ENCODE data around the gene COMMD2.

The COMMD2 gene

DNA sequence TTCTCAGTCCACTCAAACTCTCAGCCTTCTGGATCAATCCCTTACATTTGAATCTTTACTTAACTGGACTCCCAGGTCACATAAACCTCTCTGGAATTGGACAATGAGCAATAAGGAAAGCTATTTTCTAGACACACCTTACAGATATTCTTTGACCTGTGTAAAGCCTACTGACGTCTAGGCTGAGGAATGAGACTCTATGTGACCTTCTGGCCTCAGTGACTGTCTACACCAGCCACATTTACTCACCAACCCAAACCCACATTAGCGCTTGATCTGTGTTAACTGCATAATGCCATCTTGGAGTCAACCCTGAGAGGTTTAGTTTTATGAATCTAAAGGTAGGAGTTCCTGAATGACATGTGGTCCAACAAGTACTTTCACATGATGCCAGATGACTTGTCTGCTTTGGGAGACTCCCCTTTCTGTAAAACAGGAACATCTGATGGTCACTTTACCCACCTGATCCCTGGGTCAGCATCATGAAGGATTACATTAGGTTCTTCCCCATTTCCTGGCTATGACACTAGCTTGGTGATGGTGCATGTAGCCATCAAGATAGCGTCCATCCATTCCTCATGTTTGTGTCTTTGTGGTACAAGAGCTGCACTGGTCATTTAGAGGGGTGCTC, 11.4 kb upstream of the COMMD2 start:
- DNase-seq = no peak

- DNase-seq = no peak
Measured at GRCh38 chr3:149753717-149754116, 1.4 kb upstream of the COMMD2 start.

DNA sequence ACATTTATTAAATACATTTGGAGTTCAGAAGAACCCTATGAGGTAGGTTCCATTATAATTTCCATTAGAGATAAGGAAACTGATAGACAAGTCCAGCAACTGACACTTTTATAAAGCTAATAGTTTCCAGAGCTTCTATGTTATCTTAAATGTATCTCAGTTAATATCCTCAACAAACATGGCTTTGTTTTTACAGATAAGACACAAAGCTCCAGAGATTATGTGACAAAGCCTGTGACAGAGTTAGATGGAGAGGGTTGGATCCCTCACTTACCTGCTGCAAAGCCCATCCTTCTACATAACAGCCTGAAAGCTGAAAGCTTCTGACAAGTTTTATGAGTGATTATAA, 473 bp upstream of the COMMD2 start:
- DNase-seq = no peak

DNA sequence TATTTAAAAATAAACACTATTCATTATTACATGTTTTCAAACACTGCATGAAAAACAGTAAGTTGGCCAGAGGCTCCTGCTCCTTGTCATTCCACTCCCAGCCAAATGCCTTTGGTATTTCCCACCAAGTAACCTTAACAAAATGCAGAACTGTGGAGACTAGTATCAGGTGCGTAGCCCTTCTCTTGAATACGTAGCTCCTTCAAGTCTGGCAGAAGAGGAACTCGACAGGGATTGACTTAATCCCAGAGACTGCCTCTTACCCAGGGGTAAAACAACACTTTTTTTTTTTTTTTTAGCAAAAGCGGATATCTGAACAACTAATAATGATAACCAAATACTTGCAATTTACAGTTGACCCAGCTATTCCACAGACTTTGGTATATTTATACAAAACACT, 738 bp downstream of the COMMD2 start:
- DNase-seq = no peak

GRCh38 chr3:149744606-149745005, 7.7 kb downstream of the COMMD2 start:
- no peak for DNase-seq

- DNase-seq = no peak
Measured at GRCh38 chr3:149744151-149744550, 8.1 kb downstream of the COMMD2 start.

DNA sequence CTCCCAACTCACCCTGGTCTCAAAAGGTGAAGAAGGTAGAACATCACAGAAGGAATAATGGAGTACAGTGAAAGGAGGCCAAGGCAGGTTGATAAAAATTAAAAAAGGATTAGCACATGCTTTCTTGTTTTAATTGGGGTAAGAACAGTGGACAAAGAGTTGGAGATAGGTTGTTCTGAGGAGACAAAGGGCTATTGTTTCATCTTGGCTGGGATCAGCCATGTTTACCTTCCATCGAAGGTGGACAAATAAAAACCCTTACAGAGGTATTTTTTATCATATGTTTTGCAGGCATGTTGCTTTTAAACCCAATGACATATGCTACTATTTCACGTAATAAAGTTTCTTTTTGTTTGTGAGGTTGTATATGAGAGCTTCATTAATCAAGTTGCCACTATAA, 12.9 kb downstream of the COMMD2 start:
- DNase-seq = no peak

- peak; percentile 35 for DNase-seq
Measured at GRCh38 chr3:149738876-149739275, 13.4 kb downstream of the COMMD2 start.

GRCh38 chr3:149736953-149737205, 15.4 kb downstream of the COMMD2 start:
- no peak for DNase-seq

- DNase-seq = no peak
Measured at GRCh38 chr3:149736175-149736952, 15.9 kb downstream of the COMMD2 start.

DNA sequence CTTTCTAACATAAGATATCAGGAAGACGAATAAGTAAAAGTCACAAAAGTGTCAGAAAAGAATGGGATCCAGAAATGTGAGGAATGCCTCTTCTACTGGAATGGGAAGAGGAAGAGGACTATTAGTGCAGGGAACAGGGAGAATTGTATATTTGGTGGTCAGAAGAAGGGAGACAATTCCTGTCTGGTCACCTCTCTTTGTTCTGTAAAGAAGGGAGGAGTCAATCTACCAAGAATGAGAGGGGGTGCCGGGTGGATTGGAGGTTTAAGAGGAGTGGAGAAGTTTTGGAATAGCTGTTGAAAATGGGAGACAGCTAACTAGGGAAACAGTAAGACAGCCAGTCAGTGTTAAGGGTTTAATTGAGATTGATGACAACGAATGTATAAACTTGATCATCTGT, 20.1 kb downstream of the COMMD2 start:
- no peak for DNase-seq

GRCh38 chr3:149727656-149728055, 24.6 kb downstream of the COMMD2 start:
- DNase-seq = no peak

GRCh38 chr3:149726716-149727407, 25.4 kb downstream of the COMMD2 start:
- peak; percentile 84 for DNase-seq

- DNase-seq = no peak
Measured at GRCh38 chr3:149723781-149724180, 28.5 kb downstream of the COMMD2 start.

- DNase-seq = no peak
Measured at GRCh38 chr3:149720918-149721317, 31.4 kb downstream of the COMMD2 start.

DNA sequence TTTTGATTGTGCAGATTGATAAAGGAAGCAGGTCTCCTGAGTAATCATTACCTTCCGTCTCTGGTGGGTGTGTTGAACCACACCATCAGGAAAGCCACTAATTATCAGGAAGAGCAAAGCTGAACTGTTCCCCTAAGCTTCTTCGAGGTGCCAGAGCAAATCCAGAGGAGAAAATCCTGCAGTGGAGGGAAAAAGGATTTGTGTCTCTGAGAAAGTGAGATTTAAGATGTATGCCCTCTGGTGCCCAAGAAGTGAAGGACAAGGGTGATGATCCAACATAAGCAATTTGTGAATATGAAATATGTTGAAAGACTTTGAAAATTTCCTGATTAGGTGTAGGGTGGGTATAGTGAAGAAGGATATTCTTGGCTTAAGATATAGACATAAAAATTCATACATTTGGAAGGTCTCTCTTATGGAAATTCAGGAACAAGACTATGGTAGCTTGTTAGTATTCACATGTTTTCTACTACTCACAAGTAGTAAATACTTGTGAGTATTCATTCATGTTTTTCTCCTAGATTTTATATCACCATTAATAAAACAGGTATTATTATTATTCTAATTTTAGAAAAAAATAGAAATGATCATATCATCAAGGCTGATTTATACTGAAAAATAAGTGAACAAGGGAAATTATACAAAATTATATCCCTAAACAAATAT, 34.8 kb downstream of the COMMD2 start:
- peak; percentile 55 for DNase-seq

- no peak for DNase-seq
Measured at GRCh38 chr3:149716984-149717383, 35.3 kb downstream of the COMMD2 start.

GRCh38 chr3:149715247-149715646, 37.0 kb downstream of the COMMD2 start:
- DNase-seq = no peak

- DNase-seq = no peak
Measured at GRCh38 chr3:149713730-149714654, 38.3 kb downstream of the COMMD2 start.

DNA sequence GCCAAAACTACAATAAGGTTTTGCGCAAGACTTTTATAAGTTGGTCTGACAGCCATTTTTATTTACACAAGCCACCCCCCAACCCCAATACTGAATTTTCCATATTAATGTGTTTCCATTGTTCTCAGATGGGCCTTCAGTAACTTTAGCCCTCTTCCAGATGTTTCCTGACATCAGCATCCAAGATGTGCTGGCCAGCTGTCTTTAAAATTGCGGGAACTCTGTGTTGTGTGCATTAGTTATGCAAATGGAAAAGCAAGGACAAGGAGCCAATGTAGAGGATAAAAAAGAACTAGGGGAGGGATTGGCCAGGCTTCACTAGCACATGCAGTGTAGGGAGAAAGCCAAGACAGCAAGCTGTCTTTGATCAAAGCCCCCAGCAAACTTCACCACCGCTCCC, 45.4 kb downstream of the COMMD2 start:
- DNase-seq = no peak

DNA sequence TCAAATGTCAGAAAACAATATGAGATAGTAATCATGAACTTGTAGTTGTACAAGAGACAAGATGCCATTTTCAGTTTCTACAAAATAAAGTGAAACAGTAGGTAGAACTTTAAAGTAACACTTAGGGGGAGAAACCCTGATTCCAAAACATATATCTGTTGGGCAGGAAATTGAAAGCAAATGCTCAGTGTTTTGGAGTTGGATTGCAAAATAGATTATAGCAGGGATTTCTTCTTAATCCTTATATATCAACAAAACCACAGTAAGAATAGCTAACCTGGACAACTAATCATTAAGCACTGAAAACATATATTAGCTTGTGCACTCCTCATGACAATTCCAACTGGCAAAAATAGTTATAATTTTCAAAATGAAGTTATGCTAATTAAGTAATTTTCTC, 46.9 kb downstream of the COMMD2 start:
- no peak for DNase-seq

GRCh38 chr3:149703466-149703865, 48.8 kb downstream of the COMMD2 start:
- no peak for DNase-seq
